ENCODE measurements around the gene TBC1D14. TPM values are rescaled to one million over a fixed set of nuclear protein-coding genes. Genes with fewer than 3 reads are reported as not detected.

Gene TBC1D14
- total RNA-seq, 4 donors from 2014 or later = 39.0 to 48.4 (median 43.7) TPM

GRCh38 chr4:7061815-7062214, 152.2 kb downstream of the TBC1D14 start:
- TF ChIP-seq CTCF (IDR thresholded peaks at IDR 0.05; ENCODE audit: low read depth) = no peak

- TF ChIP-seq CTCF (IDR thresholded peaks at IDR 0.05; ENCODE audit: low read depth) = no peak
Measured at GRCh38 chr4:7062816-7063215, 153.2 kb downstream of the TBC1D14 start.

- no peak for TF ChIP-seq CTCF (IDR thresholded peaks at IDR 0.05; ENCODE audit: low read depth)
Measured at GRCh38 chr4:7063362-7063761, 153.7 kb downstream of the TBC1D14 start.

GRCh38 chr4:7066006-7066405, 156.4 kb downstream of the TBC1D14 start:
- TF ChIP-seq CTCF (IDR thresholded peaks at IDR 0.05; ENCODE audit: low read depth) = no peak

GRCh38 chr4:7066493-7066892, 156.9 kb downstream of the TBC1D14 start:
- no peak for TF ChIP-seq CTCF (IDR thresholded peaks at IDR 0.05; ENCODE audit: low read depth)

- no peak for TF ChIP-seq CTCF (IDR thresholded peaks at IDR 0.05; ENCODE audit: low read depth)
Measured at GRCh38 chr4:7067126-7067451, 157.5 kb downstream of the TBC1D14 start.

GRCh38 chr4:7067452-7068278, 158.0 kb downstream of the TBC1D14 start, which contains the start of gene GRPEL1:
TSS of gene GRPEL1 (minus strand) at chr4:7068064. CDS start at chr4:7068032, 32 bp downstream.
- no peak for TF ChIP-seq CTCF (IDR thresholded peaks at IDR 0.05; ENCODE audit: low read depth)

Measured in subcutaneous adipose tissue (tissue), 4 donors.